SU-DHL-6 (cell line): ENCODE results near the gene AGBL4.

Experiments used
- EZH2phosphoT487 ChIP-seq: fragments of 200-600 bp; sonication (generic), shearing (Covaris generic); conservative IDR thresholded peaks from 2 replicates; pipeline ENCODE4 v1.6.1; 2018; ENCODE audit warnings: mild to moderate bottlenecking, antibody characterized with exemption, low read length, moderate library complexity, mixed read lengths
- TF ChIP-seq, protein P1 (sequence below): fragments of 200-600 bp; sonication (generic); IDR thresholded peaks from one replicate; pipeline ENCODE4 v1.5.1; 2017; ENCODE audit warnings: antibody characterized with exemption, mild to moderate bottlenecking, low read length, moderate library complexity; ENCODE audit not compliant: insufficient read depth, poor library complexity, severe bottlenecking

DNA sequence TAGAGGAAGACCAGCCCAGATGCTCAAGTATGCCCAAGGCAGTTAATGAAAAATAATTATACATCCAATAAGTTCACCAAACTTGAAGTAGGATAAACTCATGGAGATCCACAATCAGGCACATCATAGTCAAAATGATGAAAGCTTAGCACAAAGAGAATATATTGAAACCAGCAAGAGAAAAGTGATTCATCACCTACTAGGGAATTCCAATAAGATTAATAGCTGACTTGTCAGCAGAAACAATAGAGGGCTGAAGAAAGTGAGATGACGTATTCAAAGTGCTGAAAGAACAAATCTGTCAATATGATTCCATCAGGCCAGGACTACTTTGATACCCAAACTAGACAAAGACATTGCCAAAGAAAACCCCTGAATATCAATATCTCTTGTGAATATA is 995.4 kb downstream of the AGBL4 start:
- TF ChIP-seq, protein P1, sequence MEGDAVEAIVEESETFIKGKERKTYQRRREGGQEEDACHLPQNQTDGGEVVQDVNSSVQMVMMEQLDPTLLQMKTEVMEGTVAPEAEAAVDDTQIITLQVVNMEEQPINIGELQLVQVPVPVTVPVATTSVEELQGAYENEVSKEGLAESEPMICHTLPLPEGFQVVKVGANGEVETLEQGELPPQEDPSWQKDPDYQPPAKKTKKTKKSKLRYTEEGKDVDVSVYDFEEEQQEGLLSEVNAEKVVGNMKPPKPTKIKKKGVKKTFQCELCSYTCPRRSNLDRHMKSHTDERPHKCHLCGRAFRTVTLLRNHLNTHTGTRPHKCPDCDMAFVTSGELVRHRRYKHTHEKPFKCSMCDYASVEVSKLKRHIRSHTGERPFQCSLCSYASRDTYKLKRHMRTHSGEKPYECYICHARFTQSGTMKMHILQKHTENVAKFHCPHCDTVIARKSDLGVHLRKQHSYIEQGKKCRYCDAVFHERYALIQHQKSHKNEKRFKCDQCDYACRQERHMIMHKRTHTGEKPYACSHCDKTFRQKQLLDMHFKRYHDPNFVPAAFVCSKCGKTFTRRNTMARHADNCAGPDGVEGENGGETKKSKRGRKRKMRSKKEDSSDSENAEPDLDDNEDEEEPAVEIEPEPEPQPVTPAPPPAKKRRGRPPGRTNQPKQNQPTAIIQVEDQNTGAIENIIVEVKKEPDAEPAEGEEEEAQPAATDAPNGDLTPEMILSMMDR: no peak
- no peak for TF ChIP-seq EZH2phosphoT487
